ENCODE data around the gene GALNT9.

GALNT9 gene

GRCh38 chr12:132354982-132355680, 25.7 kb upstream of the GALNT9 start:
- Histone ChIP-seq H3K9me3 (ENCODE audit: low read length) (no peaks in the 10 kb centered on the region), H3K27me3 (ENCODE audit: insufficient read depth, low read length) (peaks cover 4% of the 10 kb centered on the region), H2AFZ (ENCODE audit: low read depth, low read length) (no peak overlapping the region), H3K4me3 (ENCODE audit: low read length) (no peak overlapping the region), H3K36me3 (ENCODE audit: insufficient read depth, low read length) (no peaks in the 10 kb centered on the region), H3K4me1 (ENCODE audit: insufficient read depth, low read length) (no peaks in the 10 kb centered on the region)

- no peak overlapping the region for H3K4me3 ChIP-seq (ENCODE audit: low read length)
- no peaks in the 10 kb centered on the region for H3K9me3 ChIP-seq (ENCODE audit: low read length)
- H3K36me3 ChIP-seq (ENCODE audit: insufficient read depth, low read length): no peaks in the 10 kb centered on the region
- H2AFZ ChIP-seq (ENCODE audit: low read depth, low read length): no peak overlapping the region
- peaks cover 4% of the 10 kb centered on the region for H3K27me3 ChIP-seq (ENCODE audit: insufficient read depth, low read length)
- no peaks in the 10 kb centered on the region for H3K4me1 ChIP-seq (ENCODE audit: insufficient read depth, low read length)
These were observed 25.0 kb upstream of the GALNT9 start for GRCh38 chr12:132354211-132354981.

- no peaks in the 10 kb centered on the region for H3K4me1 ChIP-seq (ENCODE audit: insufficient read depth, low read length)
- no peak overlapping the region for H2AFZ ChIP-seq (ENCODE audit: low read depth, low read length)
- H3K9me3 ChIP-seq (ENCODE audit: low read length): no peaks in the 10 kb centered on the region
- no peak overlapping the region for H3K4me3 ChIP-seq (ENCODE audit: low read length)
- no peaks in the 10 kb centered on the region for H3K36me3 ChIP-seq (ENCODE audit: insufficient read depth, low read length)
- H3K27me3 ChIP-seq (ENCODE audit: insufficient read depth, low read length): peaks cover 4% of the 10 kb centered on the region
These were observed 24.4 kb upstream of the GALNT9 start for GRCh38 chr12:132353811-132354210.

- Histone ChIP-seq H3K4me1 (ENCODE audit: insufficient read depth, low read length) (no peaks in the 10 kb centered on the region), H3K9me3 (ENCODE audit: low read length) (no peaks in the 10 kb centered on the region), H3K36me3 (ENCODE audit: insufficient read depth, low read length) (no peaks in the 10 kb centered on the region), H3K27me3 (ENCODE audit: insufficient read depth, low read length) (peaks cover 4% of the 10 kb centered on the region), H3K4me3 (ENCODE audit: low read length) (no peak overlapping the region), H2AFZ (ENCODE audit: low read depth, low read length) (no peak overlapping the region)
These were observed 23.8 kb upstream of the GALNT9 start for GRCh38 chr12:132352896-132353800.

GRCh38 chr12:132351751-132352495, 22.5 kb upstream of the GALNT9 start:
- H2AFZ ChIP-seq (ENCODE audit: low read depth, low read length): no peak overlapping the region
- H3K27me3 ChIP-seq (ENCODE audit: insufficient read depth, low read length): peaks cover 2% of the 10 kb centered on the region
- H3K9me3 ChIP-seq (ENCODE audit: low read length): peaks cover 1% of the 10 kb centered on the region
- H3K4me3 ChIP-seq (ENCODE audit: low read length): no peak overlapping the region
- no peaks in the 10 kb centered on the region for H3K4me1 ChIP-seq (ENCODE audit: insufficient read depth, low read length)
- H3K36me3 ChIP-seq (ENCODE audit: insufficient read depth, low read length): no peaks in the 10 kb centered on the region

- no peak overlapping the region for H2AFZ ChIP-seq (ENCODE audit: low read depth, low read length)
- H3K36me3 ChIP-seq (ENCODE audit: insufficient read depth, low read length): no peaks in the 10 kb centered on the region
- H3K4me3 ChIP-seq (ENCODE audit: low read length): no peak overlapping the region
- H3K4me1 ChIP-seq (ENCODE audit: insufficient read depth, low read length): no peaks in the 10 kb centered on the region
- no peaks in the 10 kb centered on the region for H3K27me3 ChIP-seq (ENCODE audit: insufficient read depth, low read length)
- peaks cover 1% of the 10 kb centered on the region for H3K9me3 ChIP-seq (ENCODE audit: low read length)
These were observed 20.2 kb upstream of the GALNT9 start for GRCh38 chr12:132349501-132350131.

GRCh38 chr12:132348176-132348575, 18.8 kb upstream of the GALNT9 start:
- Histone ChIP-seq H3K27me3 (ENCODE audit: insufficient read depth, low read length) (no peaks in the 10 kb centered on the region), H2AFZ (ENCODE audit: low read depth, low read length) (no peak overlapping the region), H3K36me3 (ENCODE audit: insufficient read depth, low read length) (no peaks in the 10 kb centered on the region), H3K4me3 (ENCODE audit: low read length) (no peak overlapping the region), H3K9me3 (ENCODE audit: low read length) (peaks cover 1% of the 10 kb centered on the region), H3K4me1 (ENCODE audit: insufficient read depth, low read length) (no peaks in the 10 kb centered on the region)

GRCh38 chr12:132347176-132347855, 17.9 kb upstream of the GALNT9 start:
- Histone ChIP-seq H3K4me3 (ENCODE audit: low read length) (no peak overlapping the region), H3K27me3 (ENCODE audit: insufficient read depth, low read length) (no peaks in the 10 kb centered on the region), H3K4me1 (ENCODE audit: insufficient read depth, low read length) (no peaks in the 10 kb centered on the region), H2AFZ (ENCODE audit: low read depth, low read length) (no peak overlapping the region), H3K9me3 (ENCODE audit: low read length) (peaks cover 1% of the 10 kb centered on the region), H3K36me3 (ENCODE audit: insufficient read depth, low read length) (no peaks in the 10 kb centered on the region)

GRCh38 chr12:132346471-132347175, 17.2 kb upstream of the GALNT9 start:
- Histone ChIP-seq H3K9me3 (ENCODE audit: low read length) (peaks cover 1% of the 10 kb centered on the region), H2AFZ (ENCODE audit: low read depth, low read length) (no peak overlapping the region), H3K27me3 (ENCODE audit: insufficient read depth, low read length) (no peaks in the 10 kb centered on the region), H3K4me1 (ENCODE audit: insufficient read depth, low read length) (no peaks in the 10 kb centered on the region), H3K36me3 (ENCODE audit: insufficient read depth, low read length) (no peaks in the 10 kb centered on the region), H3K4me3 (ENCODE audit: low read length) (no peak overlapping the region)

- H2AFZ ChIP-seq (ENCODE audit: low read depth, low read length): no peak overlapping the region
- H3K4me3 ChIP-seq (ENCODE audit: low read length): no peak overlapping the region
- H3K9me3 ChIP-seq (ENCODE audit: low read length): peaks cover 1% of the 10 kb centered on the region
- H3K36me3 ChIP-seq (ENCODE audit: insufficient read depth, low read length): no peaks in the 10 kb centered on the region
- H3K4me1 ChIP-seq (ENCODE audit: insufficient read depth, low read length): no peaks in the 10 kb centered on the region
- peaks cover 3% of the 10 kb centered on the region for H3K27me3 ChIP-seq (ENCODE audit: insufficient read depth, low read length)
These were observed 16.3 kb upstream of the GALNT9 start for GRCh38 chr12:132345561-132346200.

- Histone ChIP-seq H3K36me3 (ENCODE audit: insufficient read depth, low read length) (no peaks in the 10 kb centered on the region), H3K4me3 (ENCODE audit: low read length) (no peak overlapping the region), H3K4me1 (ENCODE audit: insufficient read depth, low read length) (no peaks in the 10 kb centered on the region), H3K27me3 (ENCODE audit: insufficient read depth, low read length) (peaks cover 3% of the 10 kb centered on the region), H2AFZ (ENCODE audit: low read depth, low read length) (no peak overlapping the region), H3K9me3 (ENCODE audit: low read length) (peaks cover 1% of the 10 kb centered on the region)
These were observed 15.7 kb upstream of the GALNT9 start for GRCh38 chr12:132345126-132345525.

All from neuron (in vitro differentiated cells).